CD4-positive, alpha-beta T cell treated with Interleukin-2 at 100 ng/mL for 4 hours (primary cell): ENCODE measurements around the gene MRPL37.

ENCODE experiments used
- DNase-seq: peaks from one replicate; pipeline ENCODE4 v3.0.0-alpha.2; 2020; ENCODE audit warnings: low spot score

MRPL37 gene

DNA sequence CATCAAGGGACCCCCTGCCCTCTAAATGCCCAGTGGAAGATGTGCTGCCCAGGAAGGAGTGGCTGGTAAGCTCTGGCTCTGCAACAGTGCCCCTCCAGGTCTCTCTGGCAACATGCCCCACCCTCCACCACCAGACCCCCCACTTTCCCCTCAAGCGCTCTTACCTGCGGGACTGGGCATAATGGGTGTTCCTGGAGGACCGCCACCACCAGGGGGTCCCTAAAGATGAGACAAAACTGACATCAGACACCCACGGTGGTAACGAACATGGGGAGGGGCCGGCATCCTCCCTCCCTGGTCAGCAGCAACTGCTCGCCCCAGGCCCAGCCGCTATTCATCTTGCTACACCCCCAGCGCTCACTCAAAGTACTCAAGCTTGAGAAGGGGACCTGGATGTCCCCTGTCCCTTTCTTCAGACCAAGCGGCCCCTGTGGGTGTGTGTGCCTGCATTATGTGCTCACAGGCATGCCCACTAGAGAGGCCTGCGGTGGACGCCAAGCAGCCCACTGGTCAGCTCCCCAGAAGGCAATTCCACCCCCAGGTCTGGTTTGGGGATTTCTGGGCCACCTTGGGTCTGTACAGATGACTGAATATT, 40.9 kb downstream of the MRPL37 start:
- DNase-seq, result no peak

- no peak for DNase-seq
Observed at GRCh38 chr1:54241364-54241763, 41.4 kb downstream of the MRPL37 start.

DNA sequence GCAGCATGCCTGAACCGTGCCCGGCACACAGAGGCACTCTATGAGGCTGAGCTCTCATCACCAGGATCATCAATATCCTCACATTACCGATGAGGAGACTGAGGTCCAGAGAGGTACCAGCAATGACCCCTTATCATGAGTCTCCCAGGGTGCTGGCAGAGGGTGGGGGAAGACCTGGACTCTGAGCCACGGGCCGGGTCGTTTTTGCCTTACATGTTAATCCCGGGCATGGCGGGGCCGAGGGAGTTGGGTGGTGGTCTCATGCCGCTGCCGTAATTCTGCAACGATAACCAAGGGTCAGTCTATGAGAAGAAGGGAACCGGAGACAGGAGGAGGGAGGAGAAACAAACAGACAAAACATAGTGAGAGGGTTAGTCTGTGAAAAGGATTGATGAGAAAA, 43.1 kb downstream of the MRPL37 start:
- no peak for DNase-seq

DNA sequence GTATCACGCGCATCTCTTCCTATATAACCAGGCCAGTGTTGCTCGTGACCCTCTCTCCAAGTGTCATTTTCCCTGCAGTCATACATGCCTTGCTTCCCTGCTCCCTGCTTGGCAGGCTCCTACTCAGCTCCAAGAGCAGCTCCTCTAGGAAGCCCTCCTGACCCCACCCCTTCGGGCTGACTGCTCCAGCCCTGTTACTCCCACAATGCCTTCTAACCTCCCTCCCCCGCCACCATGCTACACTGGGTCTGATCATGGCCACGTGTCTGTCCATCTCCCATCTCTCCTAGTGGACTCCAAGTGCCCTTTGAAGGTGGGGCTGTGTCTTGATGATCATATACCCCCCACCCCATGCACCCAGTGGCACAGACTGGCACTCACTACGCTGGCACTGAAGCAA, 44.7 kb downstream of the MRPL37 start:
- DNase-seq, result no peak

DNA sequence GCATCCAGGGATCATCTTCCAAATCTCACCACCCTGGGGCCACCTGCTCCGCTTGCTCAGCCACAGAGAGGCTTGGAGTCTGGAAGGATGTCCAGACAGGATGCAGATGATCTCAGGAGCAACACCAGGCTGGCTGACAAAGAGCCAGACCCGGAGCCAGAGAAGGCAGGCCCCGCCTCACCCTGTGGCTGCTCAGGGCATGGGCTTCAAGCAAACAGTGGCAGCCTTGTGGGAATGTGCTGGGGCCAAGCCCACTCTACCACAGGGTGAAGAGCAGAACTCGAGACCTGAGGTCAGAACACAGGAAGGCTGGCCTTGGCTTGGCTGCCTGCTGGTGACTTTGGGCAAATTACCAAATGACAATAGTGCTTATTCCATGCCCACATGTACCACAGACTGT, 45.5 kb downstream of the MRPL37 start:
- DNase-seq, result no peak

GRCh38 chr1:54246116-54246721, 46.3 kb downstream of the MRPL37 start:
- no peak for DNase-seq

- DNase-seq, result no peak
Observed at GRCh38 chr1:54247863-54248515, 48.0 kb downstream of the MRPL37 start.

DNA sequence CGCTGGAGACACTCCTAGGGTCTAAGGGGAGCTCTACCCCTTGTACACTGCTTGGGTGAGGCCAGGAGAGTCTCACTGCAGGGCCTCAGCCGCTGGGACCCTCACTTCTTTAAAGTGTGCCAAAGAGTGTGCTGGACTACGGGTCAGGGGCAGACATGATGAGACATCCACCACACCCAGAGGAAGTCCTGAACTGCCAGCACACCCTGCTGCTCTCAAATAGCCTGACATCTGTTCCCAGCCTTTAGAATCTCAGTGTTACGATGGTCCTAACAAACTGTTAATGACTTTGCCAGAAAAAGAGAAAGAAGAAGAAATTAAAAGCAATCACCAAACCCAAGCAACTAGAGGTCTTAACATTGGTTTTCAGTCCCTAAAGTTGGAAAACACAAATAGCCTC, 49.0 kb downstream of the MRPL37 start:
- no peak for DNase-seq

DNA sequence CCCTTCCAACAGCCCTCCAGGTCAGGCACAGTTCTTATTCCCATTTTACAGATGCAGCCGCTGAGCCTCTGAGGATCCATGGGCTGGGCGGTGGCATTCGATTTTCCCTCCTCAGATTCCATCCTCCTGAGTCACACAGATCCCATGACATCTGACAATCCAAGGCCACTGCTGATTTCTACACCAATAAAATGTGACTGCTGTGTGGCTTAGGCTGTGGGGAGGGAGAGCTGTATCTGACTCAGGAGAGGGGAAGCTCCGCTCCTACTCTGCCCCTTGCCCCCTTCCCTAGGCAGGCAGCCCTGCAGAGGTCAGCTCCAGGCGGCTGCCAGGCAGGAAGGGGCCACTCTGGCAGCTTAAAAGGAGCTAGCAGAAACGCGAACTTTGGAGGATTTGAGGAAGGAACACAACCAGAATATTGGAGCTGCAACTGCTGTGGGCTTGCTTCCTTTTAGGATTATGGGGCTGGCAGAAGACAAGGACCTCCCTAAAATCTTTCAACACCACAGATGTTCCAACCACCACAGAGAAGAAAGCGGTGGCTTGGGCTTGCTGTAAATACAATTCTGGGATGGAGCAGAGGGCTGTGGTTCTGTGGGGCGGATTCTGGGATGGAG, 50.0 kb downstream of the MRPL37 start:
- no peak for DNase-seq

GRCh38 chr1:54250670-54251069, 50.7 kb downstream of the MRPL37 start:
- DNase-seq, result no peak

DNA sequence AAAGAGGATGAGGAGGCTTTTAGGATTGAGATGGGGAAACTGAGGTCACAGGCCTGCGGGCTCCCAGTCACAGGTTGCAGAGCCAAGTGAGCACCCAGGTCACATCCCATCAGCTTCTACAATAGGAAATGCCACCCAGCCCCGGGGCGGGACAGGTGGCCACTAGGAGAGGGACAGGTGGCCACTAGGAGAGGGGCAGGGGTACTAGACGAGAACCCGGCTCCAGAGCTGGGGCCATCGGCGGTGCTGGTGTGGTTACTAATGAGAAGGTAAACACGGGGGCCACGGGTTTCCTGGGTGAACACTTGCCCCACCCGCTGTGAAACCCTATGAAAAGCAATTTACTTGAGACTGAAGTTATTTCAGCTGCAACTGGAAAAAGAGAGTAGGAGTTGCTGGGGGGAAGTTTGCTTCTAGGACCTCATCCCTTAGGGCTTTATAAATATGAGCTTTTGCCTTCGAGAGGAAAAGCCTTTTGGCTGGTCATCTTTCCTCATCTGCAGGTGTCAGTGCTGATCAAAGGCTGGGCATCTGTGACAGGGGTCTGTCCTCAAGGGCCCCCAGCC, 52.5 kb downstream of the MRPL37 start:
- no peak for DNase-seq

DNA sequence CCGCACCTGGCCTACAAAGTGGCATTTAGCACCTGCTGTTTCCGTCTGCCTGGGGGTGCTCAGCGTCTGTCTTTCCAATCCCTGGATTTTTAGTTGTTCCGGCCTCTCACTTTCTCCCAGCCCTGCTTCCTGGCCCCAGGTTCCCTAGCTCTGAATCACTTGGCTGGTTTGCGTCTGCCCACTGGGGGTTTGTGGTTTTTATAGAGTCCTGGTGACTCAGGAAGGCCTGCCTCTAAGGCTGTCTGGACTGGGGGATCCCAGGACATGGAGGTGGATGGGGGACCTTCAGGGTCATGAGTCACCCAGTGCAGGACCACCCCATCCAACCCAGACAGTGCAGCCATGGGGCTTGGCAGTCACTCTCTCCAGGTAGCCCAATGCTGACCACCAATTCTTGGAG, 53.5 kb downstream of the MRPL37 start:
- DNase-seq, result no peak

- DNase-seq, result no peak
Observed at GRCh38 chr1:54254055-54254454, 54.1 kb downstream of the MRPL37 start.

DNA sequence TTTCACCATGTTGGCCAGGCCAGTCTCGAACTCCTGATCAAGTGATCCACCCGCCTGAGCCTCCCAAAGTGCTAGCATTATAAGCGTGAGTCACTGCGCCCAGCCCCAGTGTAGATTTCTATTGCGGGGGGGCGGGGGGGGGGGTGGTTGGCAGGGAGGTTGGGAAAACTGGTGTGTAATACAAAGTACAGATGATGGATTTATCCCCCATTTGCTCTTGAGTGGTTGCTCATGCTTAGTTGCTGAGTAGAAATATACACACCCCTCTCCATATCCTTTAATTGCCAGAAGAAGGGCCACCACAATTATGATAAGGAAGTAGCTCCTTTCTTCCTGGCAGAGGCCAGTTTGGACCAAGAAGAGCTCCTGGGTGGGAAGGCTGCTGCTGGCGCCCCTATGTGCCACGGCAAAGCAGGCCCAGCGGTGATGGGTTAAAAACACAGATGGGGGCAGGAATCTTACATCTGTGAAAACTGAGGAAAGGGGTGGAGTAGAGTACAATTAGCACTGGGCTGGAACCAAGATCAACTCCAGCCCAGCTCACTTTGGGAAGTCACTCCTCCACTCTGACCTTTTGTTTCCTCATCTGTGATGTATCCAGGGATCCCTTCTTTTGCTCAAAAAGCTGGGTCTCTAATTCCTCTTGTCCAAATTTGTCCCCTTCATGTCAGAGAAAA, 55.2 kb downstream of the MRPL37 start:
- no peak for DNase-seq

DNA sequence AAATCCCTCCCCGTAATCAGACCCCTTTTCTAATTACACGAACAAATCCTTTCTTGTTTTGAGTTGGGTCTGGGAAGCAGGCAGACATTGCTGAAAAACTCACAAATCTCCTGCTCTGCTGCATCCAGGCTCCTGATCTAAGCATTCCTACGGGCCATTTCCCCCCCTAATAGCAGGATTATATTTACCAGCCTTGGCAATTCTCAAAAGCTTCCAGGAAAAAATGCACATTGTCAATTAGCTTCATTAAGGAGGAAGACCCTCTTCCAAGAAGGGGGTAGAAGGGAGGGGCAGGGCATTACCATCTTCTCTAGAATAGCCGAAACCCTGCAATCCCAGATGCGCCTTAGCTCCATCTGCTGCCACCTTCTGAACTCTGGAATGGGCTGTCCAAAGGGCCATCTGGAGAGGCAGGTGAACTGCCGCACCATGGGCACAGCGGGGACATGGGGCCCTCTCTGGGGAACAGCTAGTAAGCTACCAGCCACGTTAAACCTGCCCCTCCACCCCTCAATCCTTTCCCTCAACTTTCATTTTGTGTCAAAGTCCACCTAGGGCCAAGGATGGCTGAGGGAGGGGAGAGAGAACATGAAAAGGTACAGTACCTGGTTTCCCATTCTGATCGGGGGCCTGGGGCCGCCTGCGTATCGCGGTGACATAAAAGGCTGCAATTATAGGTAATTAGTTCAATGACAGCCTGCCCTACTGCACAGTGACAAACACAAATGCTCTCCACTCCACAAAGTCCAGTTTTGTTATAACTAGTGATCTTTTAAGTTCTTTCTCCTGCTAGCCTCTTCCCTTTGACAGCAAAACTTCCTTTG, 56.8 kb downstream of the MRPL37 start:
- no peak for DNase-seq

GRCh38 chr1:54257346-54257620, 57.3 kb downstream of the MRPL37 start:
- DNase-seq, result no peak

DNA sequence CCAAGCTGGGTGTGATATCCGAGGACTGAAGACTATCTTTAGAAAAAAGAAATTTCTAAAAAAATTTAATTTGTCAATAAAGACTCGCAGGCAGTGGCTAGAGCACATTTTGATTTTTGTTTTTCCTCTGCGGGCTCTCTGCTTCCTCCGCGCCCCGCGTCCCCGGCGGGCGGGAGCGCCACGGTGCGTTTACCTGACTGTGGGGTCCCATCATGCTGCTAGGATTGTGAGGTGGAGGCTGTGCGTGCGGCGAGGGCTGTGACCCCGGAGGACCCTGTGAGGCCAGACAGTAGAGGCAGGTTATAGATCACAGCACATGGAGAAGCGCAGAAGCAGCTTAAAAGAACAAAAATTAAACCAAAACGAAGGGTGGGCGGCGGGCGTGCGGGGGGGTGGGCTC, 57.9 kb downstream of the MRPL37 start:
- no peak for DNase-seq

GRCh38 chr1:54259546-54260140, 59.7 kb downstream of the MRPL37 start:
- DNase-seq, result no peak

DNA sequence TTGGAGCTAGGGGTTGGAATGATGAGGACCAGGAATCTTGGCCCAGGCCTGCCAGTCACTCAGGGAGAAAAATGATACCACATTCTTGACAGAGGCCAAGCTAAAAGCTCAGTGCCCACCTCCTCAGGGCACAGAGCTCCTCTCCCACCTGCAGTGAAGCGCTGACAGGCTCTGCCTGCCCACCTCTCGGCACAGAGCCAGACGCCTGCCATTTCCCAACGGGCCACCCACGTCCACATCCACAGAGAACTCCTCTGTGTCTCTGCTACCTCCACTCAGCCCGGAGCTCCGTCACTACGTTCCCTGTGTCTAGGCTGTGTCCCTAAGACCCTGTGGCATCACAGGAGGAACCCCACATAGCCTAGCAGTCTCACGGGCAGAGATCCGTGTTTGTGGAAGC, 60.8 kb downstream of the MRPL37 start:
- DNase-seq, result no peak

DNA sequence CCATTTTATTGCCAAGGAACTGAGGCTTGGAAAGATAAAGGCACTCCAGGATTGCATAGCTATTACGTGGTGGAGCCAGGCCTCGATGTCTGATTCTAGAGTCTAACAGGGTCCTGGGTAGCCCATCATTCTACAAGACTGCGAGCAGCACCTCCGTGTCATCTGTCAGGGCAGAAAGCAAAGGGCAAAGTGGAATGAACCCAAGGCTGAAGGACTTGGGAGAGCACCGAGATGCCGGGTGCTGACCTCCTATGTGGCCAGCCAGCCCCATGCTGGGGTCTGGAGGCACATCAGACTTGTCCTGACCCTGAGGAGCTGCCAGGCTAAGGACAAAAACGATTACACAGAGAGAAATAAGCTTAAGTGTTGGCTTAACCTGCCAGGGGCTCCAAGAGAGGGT, 62.3 kb downstream of the MRPL37 start:
- DNase-seq, result no peak

GRCh38 chr1:54263601-54264226, 63.7 kb downstream of the MRPL37 start:
- DNase-seq, result no peak
